ENCODE measurements around the gene MSH5. TPM values are rescaled to one million over a fixed set of nuclear protein-coding genes. Genes with fewer than 3 reads are reported as not detected.

Gene MSH5
- total RNA-seq, 2 experiments from 2014 or later, result 104 to 218 TPM

DNA sequence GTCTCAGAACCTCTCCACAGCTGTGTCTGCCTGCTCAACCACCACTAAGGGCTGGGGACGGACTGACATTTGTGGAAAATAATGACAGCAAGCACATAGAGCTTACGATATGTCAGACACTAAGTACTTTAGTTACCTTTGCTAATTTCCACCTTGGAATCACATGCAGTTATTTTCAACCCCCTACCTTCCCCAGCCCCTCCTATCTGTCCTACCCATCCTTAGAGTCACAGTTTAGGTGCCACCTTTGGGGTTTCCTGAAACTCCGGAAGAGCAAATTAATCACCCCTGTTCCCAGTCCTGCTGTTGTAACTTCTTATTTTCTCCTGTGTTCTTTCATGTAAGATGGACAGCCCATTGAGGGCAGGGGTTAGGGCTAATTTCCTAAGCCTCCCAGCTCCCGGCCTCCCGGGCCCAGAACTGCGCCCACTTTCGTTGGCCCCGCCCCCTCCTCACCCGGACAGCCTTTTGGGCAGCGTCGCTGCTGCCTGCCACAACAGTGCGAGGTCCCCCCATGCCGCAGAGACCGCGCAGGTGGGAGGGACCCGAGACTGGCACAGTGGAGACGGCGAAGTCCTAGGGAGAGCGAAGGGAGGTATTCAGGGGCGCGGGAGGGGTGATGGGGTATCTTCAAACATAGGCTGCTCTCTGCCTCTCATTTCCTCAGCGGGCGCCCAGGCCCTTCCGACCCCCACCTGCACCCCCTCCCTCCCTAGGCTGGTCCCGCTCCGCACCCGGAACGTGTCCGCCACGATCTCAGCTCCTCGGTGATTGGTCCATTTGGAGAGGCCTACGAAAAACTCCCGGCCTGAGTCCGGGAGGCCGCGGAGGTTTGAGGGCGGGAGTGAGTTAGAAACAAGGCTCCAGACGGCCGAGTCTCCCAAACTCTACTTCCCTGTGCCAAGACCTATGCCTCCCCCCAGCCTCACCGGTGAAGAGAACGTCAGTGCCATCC lies 11.8 kb upstream of the MSH5 start:
- H3K4me1 ChIP-seq (ENCODE audit: insufficient read depth, low read length, poor library complexity, severe bottlenecking), result peaks cover 41% of the 10 kb centered on the region

DNA sequence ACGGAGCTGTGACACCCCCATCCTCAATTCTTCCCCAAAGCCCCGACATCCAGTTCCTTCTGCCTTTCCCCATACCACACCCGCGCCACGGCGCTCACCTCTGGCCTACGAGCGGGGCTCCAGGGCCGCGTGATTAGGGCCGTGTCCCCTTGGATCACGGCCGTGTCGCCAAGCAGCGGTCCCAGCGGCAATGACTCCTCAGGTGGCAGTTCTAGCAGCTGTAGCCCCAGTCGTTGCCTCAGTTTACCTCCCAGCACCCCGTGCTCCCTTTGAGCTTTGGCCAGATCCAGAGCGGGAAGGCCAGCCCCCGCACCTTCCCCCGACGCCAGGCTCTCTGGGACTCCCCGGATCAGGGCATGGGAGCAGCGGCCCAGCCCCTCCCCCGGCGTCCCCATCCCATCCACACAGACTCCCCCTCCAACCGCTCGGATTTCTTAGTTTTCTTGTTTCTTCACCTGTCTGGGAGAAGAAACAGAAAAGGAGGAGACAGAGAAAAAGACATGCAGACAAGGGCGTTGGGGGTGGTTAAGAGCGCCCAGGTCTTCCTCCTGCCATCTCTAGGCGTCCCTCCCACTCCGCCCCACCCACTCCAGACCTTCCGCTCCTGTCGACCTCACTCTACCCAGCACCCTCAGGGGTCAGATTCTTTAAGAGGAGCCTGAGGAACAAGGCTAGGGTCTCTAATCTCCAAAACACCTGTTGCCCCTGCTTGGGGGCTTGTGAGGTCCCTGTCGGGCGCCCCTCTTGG lies 10.9 kb upstream of the MSH5 start, which contains the start of gene DDAH2:
TSS of gene DDAH2 (minus strand) at position 533 of the 748 bp plus-strand sequence. CDS start at position 395, 138 bp downstream.
- Histone ChIP-seq H3K4me2 (ENCODE audit: low read length) (peak within 1 kb of the TSS; percentile 83), H3K4me1 (ENCODE audit: insufficient read depth, low read length, poor library complexity, severe bottlenecking) (peaks cover 48% of the 10 kb centered on the region), H3K27ac (ENCODE audit: low read depth, low read length, poor library complexity, severe bottlenecking) (peak within 1 kb of the TSS; percentile 60), H3K9me2 (ENCODE audit: insufficient read depth, low read length) (no peaks in the 10 kb centered on the region), H3K79me2 (ENCODE audit: insufficient read depth, low read depth, low read length) (peaks cover 4% of the 10 kb centered on the region; the same call in 1 of the 2 replicates), H4K20me1 (ENCODE audit: insufficient read depth, low read length) (0 out of 2 replicates have a peak, but pooled peaks cover 2% of the 10 kb centered on the region), H2AFZ (ENCODE audit: low read length) (no peak within 1 kb of the TSS), H3K9me3 (ENCODE audit: low read length) (no peaks in the 10 kb centered on the region), H3K4me3 (ENCODE audit: low read depth, low read length, poor library complexity, severe bottlenecking) (peak within 1 kb of the TSS; percentile 66), H3K36me3 (ENCODE audit: insufficient read depth, low read length) (peaks cover 61% of the 10 kb centered on the region)
- intact Hi-C loops (cut with micrococcal nuclease; ENCODE audit: unreplicated experiment), result loop anchor here (1.0 kb wide), 3 partner anchors 9 to 101 kb away; no protein-coding TSS in a partner anchor
- POLR2A ChIA-PET, result interaction anchor here (1.1 to 2.2 kb wide), 2 partner anchors 11 to 101 kb away, joined by 3 to 19 read pairs; partner anchors contain the start of gene MSH5
- no TSS peak for BruUV-seq (replicated peaks)
- DNase-seq (ENCODE audit: low spot score), result no peak
- CTCF ChIA-PET (ENCODE audit: unreplicated experiment), result no interaction called here
- TF ChIP-seq, protein P1, sequence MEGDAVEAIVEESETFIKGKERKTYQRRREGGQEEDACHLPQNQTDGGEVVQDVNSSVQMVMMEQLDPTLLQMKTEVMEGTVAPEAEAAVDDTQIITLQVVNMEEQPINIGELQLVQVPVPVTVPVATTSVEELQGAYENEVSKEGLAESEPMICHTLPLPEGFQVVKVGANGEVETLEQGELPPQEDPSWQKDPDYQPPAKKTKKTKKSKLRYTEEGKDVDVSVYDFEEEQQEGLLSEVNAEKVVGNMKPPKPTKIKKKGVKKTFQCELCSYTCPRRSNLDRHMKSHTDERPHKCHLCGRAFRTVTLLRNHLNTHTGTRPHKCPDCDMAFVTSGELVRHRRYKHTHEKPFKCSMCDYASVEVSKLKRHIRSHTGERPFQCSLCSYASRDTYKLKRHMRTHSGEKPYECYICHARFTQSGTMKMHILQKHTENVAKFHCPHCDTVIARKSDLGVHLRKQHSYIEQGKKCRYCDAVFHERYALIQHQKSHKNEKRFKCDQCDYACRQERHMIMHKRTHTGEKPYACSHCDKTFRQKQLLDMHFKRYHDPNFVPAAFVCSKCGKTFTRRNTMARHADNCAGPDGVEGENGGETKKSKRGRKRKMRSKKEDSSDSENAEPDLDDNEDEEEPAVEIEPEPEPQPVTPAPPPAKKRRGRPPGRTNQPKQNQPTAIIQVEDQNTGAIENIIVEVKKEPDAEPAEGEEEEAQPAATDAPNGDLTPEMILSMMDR (conservative IDR thresholded peaks at IDR 0.05; ENCODE audit: low read length), result peak; percentile 91
- TF ChIP-seq EZH2phosphoT487 (IDR thresholded peaks at IDR 0.05; ENCODE audit: borderline replicate concordance, low read depth, low read length), result no peak

More for the DNA sequence above, 11.8 kb upstream of the MSH5 start:
- ChIA-PET CTCF (ENCODE audit: unreplicated experiment) (interaction anchor here (1.0 kb wide), 1 partner anchor 104 kb away, joined by 3 read pairs; no protein-coding TSS in a partner anchor), POLR2A (interaction anchor here (0.5 to 1.5 kb wide), 8 partner anchors 8 to 178 kb away, joined by 3 to 13 read pairs (median 4); partner anchors contain the start of genes ABHD16A, CLIC1 and HSPA1B)
- Histone ChIP-seq H3K79me2 (ENCODE audit: insufficient read depth, low read depth, low read length) (no peaks in the 10 kb centered on the region), H3K36me3 (ENCODE audit: insufficient read depth, low read length) (peaks cover 52% of the 10 kb centered on the region), H3K4me2 (ENCODE audit: low read length) (peak overlapping the region; percentile 64), H3K9me2 (ENCODE audit: insufficient read depth, low read length) (no peaks in the 10 kb centered on the region), H3K4me3 (ENCODE audit: low read depth, low read length, poor library complexity, severe bottlenecking) (peak overlapping the region; percentile 7), H3K9me3 (ENCODE audit: low read length) (no peaks in the 10 kb centered on the region), H2AFZ (ENCODE audit: low read length) (no peak overlapping the region), H3K27ac (ENCODE audit: low read depth, low read length, poor library complexity, severe bottlenecking) (peak overlapping the region; percentile 60), H4K20me1 (ENCODE audit: insufficient read depth, low read length) (no peaks in the 10 kb centered on the region)
- no TSS peak for BruUV-seq (replicated peaks)
- TF ChIP-seq, protein P1 (conservative IDR thresholded peaks at IDR 0.05; ENCODE audit: low read length), result no peak
- TF ChIP-seq EZH2phosphoT487 (IDR thresholded peaks at IDR 0.05; ENCODE audit: borderline replicate concordance, low read depth, low read length), result no peak
- intact Hi-C loops (cut with micrococcal nuclease; ENCODE audit: unreplicated experiment), result loop anchor here (2.0 kb wide), 2 partner anchors 25 to 47 kb away; partner anchors contain the start of genes ABHD16A and LY6G5C
- DNase-seq (ENCODE audit: low spot score), result peak; percentile 90

All from OCI-LY7 (cell line).